HepG2 (cell line): ENCODE results near the gene C5orf52. TPM values are rescaled to one million over a fixed set of nuclear protein-coding genes. Genes with fewer than 3 reads are reported as not detected.

Experiments used
- ATAC-seq: fragments of 200-7000 bp; cut with Tn5 transposase; 3 replicates; pipeline ENCODE4 v1.9.1; 2020; ENCODE audit warnings: mild to moderate bottlenecking, moderate library complexity
- BruUV-seq: library from RNA; stranded (reverse); fragments of 400-500 nt; replicated peaks from 2 replicates; lab custom pipeline; 2021; lab: Mats Ljungman, UMichigan
- CTCF ChIA-PET: fragments of 300-600 bp; formaldehyde crosslinking; extraction: SDS; loops from one replicate; lab custom pipeline; 2021; ENCODE audit warnings: low total read pairs, inconsistent platforms, low intra/inter-chr PET ratio; lab: Yijun Ruan, JAX
- POLR2A ChIA-PET: fragments of 350-600 bp; sonication (Branson Sonifier 250); formaldehyde crosslinking; loops from one replicate; lab custom pipeline; 2020; ENCODE audit warnings: antibody characterized with exemption, inconsistent platforms; lab: Yijun Ruan, JAX
- DNase-seq: peaks from one replicate; pipeline ENCODE4 v3.0.0-alpha.2; 2015; ENCODE audit warnings: low spot score
- FAIRE-seq: peaks from 3 replicates; lab custom pipeline; 2011; peaks lifted over from hg19 to GRCh38; lab: Jason Lieb, UNC
- H2AFZ ChIP-seq: one replicate; pipeline ENCODE4 v1.6.1; 2011; ENCODE audit warnings: low read length, inconsistent platforms
- H3K27ac ChIP-seq: fragments of 300-600 bp; 3 replicates; pipeline ENCODE4 v1.8.0; 2011; ENCODE audit warnings: mixed run types, mild to moderate bottlenecking, mixed read lengths, low read length, inconsistent platforms; ENCODE audit not compliant: insufficient read depth; ENCODE audit errors: extremely low read length
- H3K27me3 ChIP-seq, 2 experiments: fragments of 200-600 bp in 1 of 2; 2 replicates in 1 of 2; 3 replicates in 1 of 2; pipeline versions ENCODE4 v1.6.0 to v1.8.0; 2011; ENCODE audit warnings: low read length in 2 of 2, mild to moderate bottlenecking in 2 of 2, moderate library complexity in 2 of 2, inconsistent platforms in 1 of 2; ENCODE audit not compliant: insufficient read depth in 2 of 2, control insufficient read depth in 1 of 2
- H3K36me3 ChIP-seq, 2 experiments: fragments of 200-600 bp in 1 of 2; replicated peaks in 1 of 2; 2 replicates in 1 of 2; 3 replicates in 1 of 2; pipeline versions ENCODE4 v1.5.1 to v1.8.0; 2011; ENCODE audit warnings: low read length in 2 of 2, inconsistent platforms in 1 of 2; ENCODE audit not compliant: insufficient read depth in 2 of 2, control insufficient read depth in 1 of 2
- H3K4me1 ChIP-seq: 2 replicates; pipeline ENCODE4 v1.5.1; 2012; ENCODE audit warnings: low read length, inconsistent platforms; ENCODE audit not compliant: insufficient read depth
- H3K4me2 ChIP-seq: 2 replicates; pipeline ENCODE4 v1.6.0; 2011; ENCODE audit warnings: low read depth, low read length, inconsistent platforms
- H3K4me3 ChIP-seq, 3 experiments: fragments of 200-600 bp in 1 of 3; sonication (generic), shearing (Covaris generic) in 1 of 3; replicated peaks in 1 of 3; 2 replicates each; pipeline ENCODE4 v1.5.1; 2011 to 2016; ENCODE audit warnings: low read length in 3 of 3, inconsistent platforms in 2 of 3, low read depth in 2 of 3, mild to moderate bottlenecking in 2 of 3, control low read depth in 1 of 3, mixed read lengths in 1 of 3; ENCODE audit not compliant: insufficient read depth in 1 of 3
- H3K79me2 ChIP-seq: one replicate; pipeline ENCODE4 v1.6.1; 2011; ENCODE audit warnings: low read length, inconsistent platforms; ENCODE audit not compliant: insufficient read depth
- H3K9ac ChIP-seq: 2 replicates; pipeline ENCODE4 v1.6.0; 2011; ENCODE audit warnings: mild to moderate bottlenecking, low read depth, low read length, inconsistent platforms; ENCODE audit not compliant: insufficient read depth
- H3K9me3 ChIP-seq: 2 replicates; pipeline ENCODE4 v1.5.1; 2012; ENCODE audit warnings: mild to moderate bottlenecking, low read length
- H4K20me1 ChIP-seq: 2 replicates; pipeline ENCODE4 v1.6.0; 2011; ENCODE audit warnings: inconsistent platforms, mild to moderate bottlenecking, low read length, moderate library complexity; ENCODE audit not compliant: insufficient read depth
- HNRNPL ChIP-seq: fragments of 200-400 bp; formaldehyde crosslinking; IDR thresholded peaks from 2 replicates; pipeline ENCODE4 v1.6.1; 2017; ENCODE audit warnings: mild to moderate bottlenecking, low read depth, low read length
- MTF2 ChIP-seq: sonication (generic); formaldehyde crosslinking; IDR thresholded peaks from 2 replicates; pipeline ENCODE4 v1.5.0; 2020; ENCODE audit warnings: missing genetic modification reagents, borderline replicate concordance
- RXRB ChIP-seq: IDR thresholded peaks from 2 replicates; pipeline ENCODE4 v1.6.1; 2016; ENCODE audit warnings: borderline replicate concordance, missing genetic modification reagents, missing compliant biosample characterization
- SMARCE1 ChIP-seq: fragments of 450-650 bp; IDR thresholded peaks from 2 replicates; pipeline ENCODE4 v1.6.1; 2017; ENCODE audit warnings: borderline replicate concordance
- SRSF1 ChIP-seq: fragments of 200-400 bp; formaldehyde crosslinking; optimal IDR thresholded peaks from 2 replicates; pipeline ENCODE3; 2017; ENCODE audit warnings: mild to moderate bottlenecking, low read depth, low read length, moderate library complexity
- ZBTB42 ChIP-seq: sonication (generic); formaldehyde crosslinking; IDR thresholded peaks from 2 replicates; pipeline ENCODE4 v1.5.0; 2020; ENCODE audit warnings: mild to moderate bottlenecking, missing genetic modification reagents
- ZNF24 ChIP-seq: fragments of 450-650 bp; IDR thresholded peaks from 2 replicates; pipeline ENCODE4 v1.6.1; 2017; ENCODE audit warnings: antibody characterized with exemption, mild to moderate bottlenecking
- ZNF274 ChIP-seq: sonication (generic); formaldehyde crosslinking; IDR thresholded peaks from 2 replicates; pipeline ENCODE4 v1.5.1; 2020; ENCODE audit warnings: mild to moderate bottlenecking, missing genetic modification reagents
- ZNF878 ChIP-seq: sonication (generic); formaldehyde crosslinking; IDR thresholded peaks from 2 replicates; pipeline ENCODE4 v1.8.1; 2023; ENCODE audit warnings: mild to moderate bottlenecking, missing genetic modification reagents, moderate library complexity
- WGBS: methylation state at CpG from one replicate; pipeline ENCODE4 v1.1.6; 2017; ENCODE audit warnings: low lambda C conversion rate; 5-methylcytosine and 5-hydroxymethylcytosine counted together
- in situ Hi-C: cut with HindIII; loops from 2 replicates; pipeline ENCODE4 v1.10.0; 2017; ENCODE audit warnings: low pct_unique_long_range_greater_than_20kb; ENCODE audit not compliant: extremely low pct_ligation_motif_present
- intact Hi-C: fragments of 100-400 bp; cut with micrococcal nuclease; formaldehyde crosslinking; loops from one replicate; pipeline ENCODE4 v1.10.0; 2022; ENCODE audit not compliant: unreplicated experiment
- polyA plus RNA-seq, 8 experiments: library from polyadenylated mRNA; depleted of rRNA in 3 of 8; stranded (reverse) in 7 of 8; unstranded in 1 of 8; fragments of >200 nt; fragmentation: Illumina TruSeq in 4 of 8; extraction: Trizol in 4 of 8; gene quantifications; 2 replicates each; pipeline versions ENCODE4 v1.2.1 to v1.2.3, GENCODE V29; 2011 to 2016; ENCODE audit warnings: low read depth in 4 of 8, missing spikeins in 1 of 8, mixed read lengths in 1 of 8; ENCODE audit not compliant: insufficient read depth in 1 of 8
- total RNA-seq, 5 experiments: library from RNA; depleted of rRNA; stranded (reverse); fragments of >200 nt; fragmentation: Illumina TruSeq; extraction: Trizol; gene quantifications; 2 replicates each; pipeline ENCODE4 v1.2.3, GENCODE V29; 2016; ENCODE audit warnings: low read depth in 1 of 5
- TF ChIP-seq, protein P1 (sequence below): sonication (generic); formaldehyde crosslinking; IDR thresholded peaks from 2 replicates; pipeline ENCODE4 v1.4.0; 2020; ENCODE audit warnings: missing genetic modification reagents
- TF ChIP-seq, protein P2 (sequence below): sonication (generic); formaldehyde crosslinking; conservative IDR thresholded peaks from 2 replicates; pipeline ENCODE4 v1.4.0; 2020; ENCODE audit warnings: missing genetic modification reagents
- TF ChIP-seq, protein P3 (sequence below): sonication (generic); formaldehyde crosslinking; IDR thresholded peaks from 2 replicates; pipeline ENCODE4 v1.4.0; 2020; ENCODE audit warnings: missing genetic modification reagents

The C5orf52 gene
- total and polyA plus RNA-seq, 2 of the 13 experiments (the other 11 are each of a cell fraction or from before 2014, with no cell fraction given): not detected

DNA sequence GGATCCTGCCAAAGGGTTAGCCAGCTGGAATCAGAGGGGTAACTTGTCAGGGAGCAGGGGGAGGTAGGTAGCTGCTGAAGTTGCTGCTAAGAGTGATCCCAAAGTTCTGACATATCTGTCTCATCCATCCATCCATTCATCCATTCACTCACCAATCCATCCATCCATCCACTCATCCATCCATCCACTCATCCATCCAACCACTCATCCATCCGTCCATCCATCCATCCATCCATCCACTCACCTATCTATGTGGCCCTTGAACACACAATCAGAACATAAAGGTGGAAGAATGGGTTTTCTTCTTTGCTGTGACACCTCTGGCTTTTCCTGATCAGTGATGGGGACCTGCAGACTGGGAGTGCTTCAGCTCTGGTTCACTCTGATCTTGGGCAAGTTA, 3.0 kb upstream of the C5orf52 start (continued):
- no peak for TF ChIP-seq SRSF1
- TF ChIP-seq ZNF24: no peak
- no peak for TF ChIP-seq HNRNPL
- TF ChIP-seq, protein P1, sequence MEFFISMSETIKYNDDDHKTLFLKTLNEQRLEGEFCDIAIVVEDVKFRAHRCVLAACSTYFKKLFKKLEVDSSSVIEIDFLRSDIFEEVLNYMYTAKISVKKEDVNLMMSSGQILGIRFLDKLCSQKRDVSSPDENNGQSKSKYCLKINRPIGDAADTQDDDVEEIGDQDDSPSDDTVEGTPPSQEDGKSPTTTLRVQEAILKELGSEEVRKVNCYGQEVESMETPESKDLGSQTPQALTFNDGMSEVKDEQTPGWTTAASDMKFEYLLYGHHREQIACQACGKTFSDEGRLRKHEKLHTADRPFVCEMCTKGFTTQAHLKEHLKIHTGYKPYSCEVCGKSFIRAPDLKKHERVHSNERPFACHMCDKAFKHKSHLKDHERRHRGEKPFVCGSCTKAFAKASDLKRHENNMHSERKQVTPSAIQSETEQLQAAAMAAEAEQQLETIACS (CRISPR knock-in tag): no peak

DNA sequence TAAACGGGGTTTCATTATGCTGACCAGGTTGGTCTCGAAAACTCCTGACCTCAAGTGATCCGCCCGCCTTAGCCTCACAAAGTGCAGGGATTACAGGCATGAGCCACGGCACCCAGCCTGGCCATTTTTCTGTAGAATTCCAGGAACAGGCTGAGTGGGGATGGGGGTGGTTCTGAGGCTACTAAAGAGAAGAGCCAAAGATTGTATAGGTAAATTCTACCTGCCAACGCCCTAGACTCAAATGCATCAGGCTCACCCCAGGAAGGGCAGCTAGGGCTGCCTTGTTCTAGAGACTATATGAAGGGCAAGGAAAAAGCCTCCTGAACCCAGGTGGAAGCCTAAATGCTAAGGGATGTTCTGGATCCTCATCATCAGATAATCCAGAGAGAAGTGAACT, 1.6 kb upstream of the C5orf52 start:
- H3K27me3 ChIP-seq: no peaks in the 10 kb centered on the region
- H3K4me3 ChIP-seq: no peak overlapping the region
- intact Hi-C loops (loop anchor here (1.0 kb wide), 2 partner anchors 49 to 74 kb away; partner anchors contain the start of gene LSM11), in situ Hi-C loops (loop anchor here (5.0 kb wide), 1 partner anchor 73 kb away; the partner anchor contains the start of gene LSM11)
- no peak for DNase-seq
- FAIRE-seq: no peak
- no peak overlapping the region for H3K27ac ChIP-seq
- no peaks in the 10 kb centered on the region for H3K79me2 ChIP-seq
- no peak for ATAC-seq
- TF ChIP-seq SMARCE1 (no peak), ZNF878 (no peak), ZBTB42 (CRISPR knock-in tag) (no peak), MTF2 (CRISPR knock-in tag) (no peak), ZNF274 (CRISPR knock-in tag) (no peak), RXRB (CRISPR knock-in tag) (no peak)
- TF ChIP-seq, protein P2, sequence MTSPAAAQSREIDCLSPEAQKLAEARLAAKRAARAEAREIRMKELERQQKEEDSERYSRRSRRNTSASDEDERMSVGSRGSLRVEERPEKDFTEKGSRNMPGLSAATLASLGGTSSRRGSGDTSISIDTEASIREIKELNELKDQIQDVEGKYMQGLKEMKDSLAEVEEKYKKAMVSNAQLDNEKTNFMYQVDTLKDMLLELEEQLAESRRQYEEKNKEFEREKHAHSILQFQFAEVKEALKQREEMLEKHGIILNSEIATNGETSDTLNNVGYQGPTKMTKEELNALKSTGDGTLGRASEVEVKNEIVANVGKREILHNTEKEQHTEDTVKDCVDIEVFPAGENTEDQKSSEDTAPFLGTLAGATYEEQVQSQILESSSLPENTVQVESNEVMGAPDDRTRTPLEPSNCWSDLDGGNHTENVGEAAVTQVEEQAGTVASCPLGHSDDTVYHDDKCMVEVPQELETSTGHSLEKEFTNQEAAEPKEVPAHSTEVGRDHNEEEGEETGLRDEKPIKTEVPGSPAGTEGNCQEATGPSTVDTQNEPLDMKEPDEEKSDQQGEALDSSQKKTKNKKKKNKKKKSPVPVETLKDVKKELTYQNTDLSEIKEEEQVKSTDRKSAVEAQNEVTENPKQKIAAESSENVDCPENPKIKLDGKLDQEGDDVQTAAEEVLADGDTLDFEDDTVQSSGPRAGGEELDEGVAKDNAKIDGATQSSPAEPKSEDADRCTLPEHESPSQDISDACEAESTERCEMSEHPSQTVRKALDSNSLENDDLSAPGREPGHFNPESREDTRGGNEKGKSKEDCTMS (CRISPR knock-in tag): no peak
- TF ChIP-seq, protein P3, sequence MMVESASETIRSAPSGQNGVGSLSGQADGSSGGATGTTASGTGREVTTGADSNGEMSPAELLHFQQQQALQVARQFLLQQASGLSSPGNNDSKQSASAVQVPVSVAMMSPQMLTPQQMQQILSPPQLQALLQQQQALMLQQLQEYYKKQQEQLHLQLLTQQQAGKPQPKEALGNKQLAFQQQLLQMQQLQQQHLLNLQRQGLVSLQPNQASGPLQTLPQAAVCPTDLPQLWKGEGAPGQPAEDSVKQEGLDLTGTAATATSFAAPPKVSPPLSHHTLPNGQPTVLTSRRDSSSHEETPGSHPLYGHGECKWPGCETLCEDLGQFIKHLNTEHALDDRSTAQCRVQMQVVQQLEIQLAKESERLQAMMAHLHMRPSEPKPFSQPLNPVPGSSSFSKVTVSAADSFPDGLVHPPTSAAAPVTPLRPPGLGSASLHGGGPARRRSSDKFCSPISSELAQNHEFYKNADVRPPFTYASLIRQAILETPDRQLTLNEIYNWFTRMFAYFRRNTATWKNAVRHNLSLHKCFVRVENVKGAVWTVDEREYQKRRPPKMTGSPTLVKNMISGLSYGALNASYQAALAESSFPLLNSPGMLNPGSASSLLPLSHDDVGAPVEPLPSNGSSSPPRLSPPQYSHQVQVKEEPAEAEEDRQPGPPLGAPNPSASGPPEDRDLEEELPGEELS (CRISPR knock-in tag): no peak
- H3K36me3 ChIP-seq: no peaks in the 10 kb centered on the region
- H4K20me1 ChIP-seq: no peaks in the 10 kb centered on the region
- peaks cover 15% of the 10 kb centered on the region; the same call in 1 of the 2 replicates for H3K4me1 ChIP-seq
- POLR2A ChIA-PET: no interaction called here
- H3K4me2 ChIP-seq: no peak overlapping the region
- 76% methylated on average over 6 of the region's 6 CpGs for WGBS
- peaks cover 6% of the 10 kb centered on the region; the same call in 1 of the 2 replicates for H3K9me3 ChIP-seq
- CTCF ChIA-PET: interaction anchor here (2.5 to 3.5 kb wide), 2 partner anchors 49 to 74 kb away, joined by 8 to 54 read pairs; partner anchors contain the start of gene LSM11
- no TSS peak for BruUV-seq
- H3K9ac ChIP-seq: no peak overlapping the region
- no peak overlapping the region for H2AFZ ChIP-seq
